Left cardiac atrium (tissue), 4 donors: ENCODE data around the gene PLXDC2. TPM values are rescaled to one million over a fixed set of nuclear protein-coding genes. Genes with fewer than 3 reads are reported as not detected.
A peak's percentile ranks its signal among the peaks of the same experiment; 100 is the strongest.
"Not testable (repeated sequence)": the region's sequence is repeated elsewhere in the genome, so short reads cannot be mapped to it uniquely, and the experiment has no call there.

ENCODE experiments used
- ATAC-seq, 2 donors: fragments of 200-7000 bp; cut with Tn5 transposase; one replicate each; pipeline ENCODE4 v1.9.1; 2020; ENCODE audit warnings: mild to moderate bottlenecking in 2 of 2, moderate library complexity in 2 of 2
- DNase-seq: peaks from one replicate; pipeline ENCODE4 v3.0.0-alpha.2; 2020
- intact Hi-C, 2 donors: fragments of 100-400 bp; cut with DNase I; formaldehyde crosslinking; loops; one replicate each; pipeline versions ENCODE4 v1.14.1 to v1.15.1; 2022 to 2023
- total RNA-seq, 2 donors: library from RNA; stranded (reverse); fragmentation: NEBNext Ultra II Directional; extraction: Animal tissue kit (Norgen Biotek cat#: 25700); gene quantifications; one replicate each; pipeline ENCODE4 v1.2.1, GENCODE V29; 2021
- donor health status: DM: no; HTN: yes; CAD: no.
- donor health status: DM: no; HTN: yes; CAD: no; lungs with severe emphysema.
- donor health status: DM: yes; HTN: yes; CAD: no.
- donor health status: Dilated cardiomyopathy.

Gene PLXDC2
- total RNA-seq, 2 donors from 2014 or later = 19.8 to 25.3 TPM

GRCh38 chr10:19998482-19998881 lies 182.2 kb downstream of the PLXDC2 start:
- DNase-seq (no peak), ATAC-seq (no peak)
- intact Hi-C loops = no loop called here

GRCh38 chr10:19999431-19999830 lies 183.2 kb downstream of the PLXDC2 start:
- ATAC-seq (no peak), DNase-seq (no peak)
- intact Hi-C loops = no loop called here

- intact Hi-C loops, ATAC-seq: not testable (repeated sequence)
These were observed 185.8 kb downstream of the PLXDC2 start for GRCh38 chr10:20002026-20002425.

GRCh38 chr10:20002657-20003056 lies 186.4 kb downstream of the PLXDC2 start:
- ATAC-seq (no peak), DNase-seq (no peak)
- intact Hi-C loops = no loop called here

More at GRCh38 chr10:20002026-20002425, 185.8 kb downstream of the PLXDC2 start:
- not testable (repeated sequence) for DNase-seq

GRCh38 chr10:20004087-20004523 lies 187.9 kb downstream of the PLXDC2 start:
- ATAC-seq (peak; percentile 27 to 57), DNase-seq (peak; percentile 64)
- intact Hi-C loops = no loop called here

- DNase-seq (no peak), ATAC-seq (no peak)
- intact Hi-C loops = no loop called here
These were observed 189.4 kb downstream of the PLXDC2 start for GRCh38 chr10:20005638-20006037.

GRCh38 chr10:20006169-20006870 lies 190.1 kb downstream of the PLXDC2 start:
- ATAC-seq (no peak), DNase-seq (no peak)
- intact Hi-C loops = no loop called here

GRCh38 chr10:20007426-20007825 lies 191.2 kb downstream of the PLXDC2 start:
- intact Hi-C loops = no loop called here
- ATAC-seq (no peak), DNase-seq (no peak)

GRCh38 chr10:20013991-20014750 lies 197.9 kb downstream of the PLXDC2 start:
- intact Hi-C loops = no loop called here
- ATAC-seq = no peak
- no peak for DNase-seq

- intact Hi-C loops = no loop called here
- ATAC-seq (peak in 1 of 2 donors; percentile 19), DNase-seq (no peak)
These were observed 201.7 kb downstream of the PLXDC2 start for GRCh38 chr10:20017961-20018360.

GRCh38 chr10:20020677-20021076 lies 204.4 kb downstream of the PLXDC2 start:
- ATAC-seq (no peak), DNase-seq (no peak)
- intact Hi-C loops = no loop called here

- DNase-seq = no peak
- intact Hi-C loops = no loop called here
- ATAC-seq = no peak
These were observed 213.3 kb downstream of the PLXDC2 start for GRCh38 chr10:20029523-20029922.

- intact Hi-C loops = no loop called here
- DNase-seq = no peak
- ATAC-seq = no peak
These were observed 217.2 kb downstream of the PLXDC2 start for GRCh38 chr10:20033476-20033875.

- DNase-seq (no peak), ATAC-seq (no peak)
- intact Hi-C loops = no loop called here
These were observed 218.5 kb downstream of the PLXDC2 start for GRCh38 chr10:20034732-20035131.

- peak in 1 of 2 donors; percentile 38 for ATAC-seq
- no peak for DNase-seq
- intact Hi-C loops = no loop called here
These were observed 223.8 kb downstream of the PLXDC2 start for GRCh38 chr10:20040012-20040411.

GRCh38 chr10:20041931-20042330 lies 225.7 kb downstream of the PLXDC2 start:
- no peak for DNase-seq
- intact Hi-C loops = no loop called here
- ATAC-seq = no peak

- DNase-seq, intact Hi-C loops: not testable (repeated sequence)
These were observed 228.9 kb downstream of the PLXDC2 start for GRCh38 chr10:20045100-20045499.

GRCh38 chr10:20048161-20048560 lies 231.9 kb downstream of the PLXDC2 start:
- ATAC-seq = no peak
- no peak for DNase-seq
- intact Hi-C loops = no loop called here

More at GRCh38 chr10:20045100-20045499, 228.9 kb downstream of the PLXDC2 start:
- not testable (repeated sequence) for ATAC-seq

GRCh38 chr10:20058135-20058534 lies 241.9 kb downstream of the PLXDC2 start:
- intact Hi-C loops = no loop called here
- ATAC-seq = no peak
- DNase-seq = no peak

- DNase-seq = no peak
- intact Hi-C loops = no loop called here
- peak in 1 of 2 donors; percentile 47 for ATAC-seq
These were observed 243.0 kb downstream of the PLXDC2 start for GRCh38 chr10:20059084-20059835.
